IPS DF 4.7 (cell line): ENCODE data around the gene KNL1.
A peak's percentile ranks its signal among the peaks of the same experiment; 100 is the strongest.
"Not testable (repeated sequence)": the region's sequence is repeated elsewhere in the genome, so short reads cannot be mapped to it uniquely, and the experiment has no call there.

Experiments
- DNase-seq: peaks from one replicate; pipeline ENCODE4 v3.0.0-alpha.2; 2013; ENCODE audit warnings: low spot score; ENCODE audit errors: extremely low read depth

KNL1 gene, protein sequence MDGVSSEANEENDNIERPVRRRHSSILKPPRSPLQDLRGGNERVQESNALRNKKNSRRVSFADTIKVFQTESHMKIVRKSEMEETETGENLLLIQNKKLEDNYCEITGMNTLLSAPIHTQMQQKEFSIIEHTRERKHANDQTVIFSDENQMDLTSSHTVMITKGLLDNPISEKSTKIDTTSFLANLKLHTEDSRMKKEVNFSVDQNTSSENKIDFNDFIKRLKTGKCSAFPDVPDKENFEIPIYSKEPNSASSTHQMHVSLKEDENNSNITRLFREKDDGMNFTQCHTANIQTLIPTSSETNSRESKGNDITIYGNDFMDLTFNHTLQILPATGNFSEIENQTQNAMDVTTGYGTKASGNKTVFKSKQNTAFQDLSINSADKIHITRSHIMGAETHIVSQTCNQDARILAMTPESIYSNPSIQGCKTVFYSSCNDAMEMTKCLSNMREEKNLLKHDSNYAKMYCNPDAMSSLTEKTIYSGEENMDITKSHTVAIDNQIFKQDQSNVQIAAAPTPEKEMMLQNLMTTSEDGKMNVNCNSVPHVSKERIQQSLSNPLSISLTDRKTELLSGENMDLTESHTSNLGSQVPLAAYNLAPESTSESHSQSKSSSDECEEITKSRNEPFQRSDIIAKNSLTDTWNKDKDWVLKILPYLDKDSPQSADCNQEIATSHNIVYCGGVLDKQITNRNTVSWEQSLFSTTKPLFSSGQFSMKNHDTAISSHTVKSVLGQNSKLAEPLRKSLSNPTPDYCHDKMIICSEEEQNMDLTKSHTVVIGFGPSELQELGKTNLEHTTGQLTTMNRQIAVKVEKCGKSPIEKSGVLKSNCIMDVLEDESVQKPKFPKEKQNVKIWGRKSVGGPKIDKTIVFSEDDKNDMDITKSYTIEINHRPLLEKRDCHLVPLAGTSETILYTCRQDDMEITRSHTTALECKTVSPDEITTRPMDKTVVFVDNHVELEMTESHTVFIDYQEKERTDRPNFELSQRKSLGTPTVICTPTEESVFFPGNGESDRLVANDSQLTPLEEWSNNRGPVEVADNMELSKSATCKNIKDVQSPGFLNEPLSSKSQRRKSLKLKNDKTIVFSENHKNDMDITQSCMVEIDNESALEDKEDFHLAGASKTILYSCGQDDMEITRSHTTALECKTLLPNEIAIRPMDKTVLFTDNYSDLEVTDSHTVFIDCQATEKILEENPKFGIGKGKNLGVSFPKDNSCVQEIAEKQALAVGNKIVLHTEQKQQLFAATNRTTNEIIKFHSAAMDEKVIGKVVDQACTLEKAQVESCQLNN (N-terminal part only)

GRCh38 chr15:40593588-40594428 lies at the start of gene KNL1:
KNL1 (plus strand) TSS chr15:40594249; CDS start chr15:40602932, 8,683 bp downstream.
- peak; percentile 58 for DNase-seq

DNA sequence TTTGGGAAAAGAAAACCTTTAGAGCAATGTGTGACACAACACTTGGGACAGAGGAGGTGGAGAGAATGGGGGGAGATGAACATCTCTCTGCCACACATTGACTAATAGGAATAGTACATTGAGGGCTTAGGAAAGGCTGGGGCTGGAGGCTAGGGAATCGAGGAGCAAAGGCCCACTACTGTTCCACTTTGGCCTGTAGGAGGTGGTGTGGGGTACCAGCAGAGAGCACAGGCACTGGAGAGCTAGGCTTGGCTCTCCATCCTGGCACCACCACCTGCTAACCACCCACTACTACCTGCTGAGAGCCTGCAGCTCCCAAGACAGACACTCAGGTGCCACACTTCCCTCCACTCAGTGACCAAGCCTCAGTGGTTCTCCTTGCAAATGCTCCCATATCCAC lies 48.6 kb upstream of the KNL1 start:
- DNase-seq = no peak

- no peak for DNase-seq
Measured at GRCh38 chr15:40548610-40549009, 45.4 kb upstream of the KNL1 start.

- no peak for DNase-seq
Measured at GRCh38 chr15:40549894-40550293, 44.2 kb upstream of the KNL1 start.

GRCh38 chr15:40550341-40551037 lies 43.6 kb upstream of the KNL1 start:
- no peak for DNase-seq

DNA sequence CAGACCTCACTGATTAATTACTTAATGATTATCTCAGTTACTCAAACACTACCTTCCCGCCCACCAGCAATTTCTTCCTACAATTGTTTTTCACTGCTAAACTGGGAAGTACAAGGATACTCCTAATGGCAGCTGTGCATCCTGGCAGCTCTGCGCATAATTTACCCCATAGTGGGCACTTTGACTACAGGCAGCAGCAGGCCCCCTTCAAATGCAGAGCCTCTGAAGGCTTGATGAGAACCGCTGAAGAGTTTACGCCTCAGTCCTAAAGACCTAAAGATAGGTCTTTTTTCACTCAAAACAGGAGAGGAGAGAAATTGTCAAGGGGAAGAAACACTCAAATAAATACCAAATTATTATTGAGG lies 39.9 kb upstream of the KNL1 start:
- DNase-seq = no peak

DNA sequence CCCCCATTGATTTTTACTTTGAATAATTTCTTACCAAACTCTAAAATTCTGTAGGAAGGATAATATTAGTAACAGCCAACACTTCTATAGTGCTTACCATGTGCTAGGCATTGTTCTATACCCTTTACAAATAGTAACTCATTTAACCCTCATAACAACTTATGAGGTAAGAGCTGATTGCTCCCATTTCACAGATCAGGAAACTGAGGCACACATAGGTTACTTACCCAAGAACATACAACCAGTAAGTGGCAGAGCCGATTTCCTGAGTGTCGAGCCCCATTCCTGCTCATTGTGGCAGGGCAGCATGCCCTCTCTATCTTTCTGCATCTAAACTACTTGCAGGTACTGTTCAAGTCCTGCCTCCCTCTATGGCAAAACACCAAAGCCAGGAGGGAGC lies 38.2 kb upstream of the KNL1 start:
- DNase-seq = no peak

- DNase-seq = no peak
Measured at GRCh38 chr15:40558952-40559742, 34.9 kb upstream of the KNL1 start.

- DNase-seq = no peak
Measured at GRCh38 chr15:40562691-40563090, 31.4 kb upstream of the KNL1 start.

- DNase-seq = no peak
Measured at GRCh38 chr15:40563426-40563825, 30.6 kb upstream of the KNL1 start.

DNA sequence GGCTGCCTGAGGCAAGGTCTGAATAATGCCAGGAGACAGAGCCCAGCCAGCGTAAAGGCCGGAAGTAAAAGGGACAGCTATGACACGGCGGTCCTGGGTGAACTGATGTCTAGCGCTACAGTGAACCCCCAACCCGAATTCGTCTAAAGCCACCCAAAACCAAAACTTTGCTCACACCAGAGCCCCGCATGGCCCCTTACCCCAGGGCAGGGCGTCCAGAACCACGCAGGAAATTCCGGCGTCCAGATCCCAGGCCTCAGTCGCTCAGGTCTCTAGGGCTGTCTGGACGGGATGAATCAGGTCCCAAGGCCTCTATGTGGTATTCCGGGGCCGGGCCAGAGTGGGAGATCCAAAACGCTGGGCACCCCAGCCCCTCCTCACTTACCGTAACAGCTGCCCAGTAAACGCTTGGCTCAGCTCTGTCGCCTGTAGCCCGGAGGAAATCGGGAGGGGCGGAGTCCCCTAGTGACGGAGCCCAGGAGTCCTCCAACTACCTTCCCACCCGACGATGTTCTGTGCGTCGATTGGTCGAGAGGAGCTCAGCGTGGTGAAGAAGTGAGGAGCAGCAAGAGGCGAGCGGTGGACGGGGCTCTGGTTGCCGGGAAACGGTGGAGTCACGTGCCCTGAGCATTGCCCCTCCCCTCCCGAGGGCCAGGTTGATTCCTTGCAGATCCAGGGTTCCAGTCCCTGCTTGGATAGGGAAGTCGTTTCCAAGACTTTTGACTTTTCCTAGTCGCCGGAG lies 29.3 kb upstream of the KNL1 start, which contains the start of gene CCDC32:
TSS of gene CCDC32 (minus strand) at position 452 of the 742 bp plus-strand sequence. CDS start 2,027 bp downstream, outside the sequence.
- DNase-seq = peak; percentile 95

- no peak for DNase-seq
Measured at GRCh38 chr15:40565333-40566238, 28.5 kb upstream of the KNL1 start.

- no peak for DNase-seq
Measured at GRCh38 chr15:40567111-40567510, 26.9 kb upstream of the KNL1 start.

DNA sequence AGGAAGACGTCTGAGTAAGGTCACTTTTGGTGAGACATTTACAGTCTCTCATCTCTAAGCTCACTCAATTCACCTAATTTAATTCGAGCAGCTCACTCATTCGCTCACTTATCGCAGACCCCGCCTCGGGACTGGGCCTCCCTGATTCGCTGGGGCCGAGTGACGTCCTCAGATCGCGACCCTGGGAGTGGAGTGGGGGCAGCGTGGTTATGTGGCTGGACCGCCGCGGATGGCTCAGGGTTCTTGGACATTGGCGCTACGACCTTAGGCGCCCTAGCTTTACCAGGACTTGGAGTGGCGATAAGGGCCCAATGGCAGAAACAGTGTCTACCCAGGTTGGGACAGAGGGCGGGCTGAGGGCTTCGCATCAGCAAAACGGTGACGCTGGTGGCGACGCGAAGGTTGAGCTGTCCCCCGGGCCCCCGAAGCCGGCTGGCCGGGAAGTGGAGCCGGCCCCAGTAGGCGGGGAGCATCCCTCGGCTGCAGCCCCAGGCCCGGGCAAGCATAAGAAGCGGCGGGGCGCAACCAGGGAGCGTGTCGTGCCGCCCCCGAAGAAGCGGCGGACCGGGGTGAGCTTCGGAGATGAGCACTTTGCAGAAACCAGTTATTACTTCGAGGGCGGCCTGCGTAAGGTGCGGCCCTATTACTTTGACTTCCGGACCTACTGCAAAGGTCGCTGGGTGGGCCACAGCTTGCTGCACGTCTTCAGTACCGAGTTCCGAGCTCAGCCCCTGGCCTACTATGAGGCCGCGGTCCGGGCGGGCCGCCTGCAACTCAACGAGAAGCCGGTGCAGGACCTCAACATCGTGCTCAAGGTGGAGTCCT lies 24.7 kb upstream of the KNL1 start, which contains the start of gene RPUSD2:
TSS of gene RPUSD2 (plus strand) at position 171 of the 825 bp plus-strand sequence. CDS start at position 210, 39 bp downstream.
- DNase-seq = no peak

DNA sequence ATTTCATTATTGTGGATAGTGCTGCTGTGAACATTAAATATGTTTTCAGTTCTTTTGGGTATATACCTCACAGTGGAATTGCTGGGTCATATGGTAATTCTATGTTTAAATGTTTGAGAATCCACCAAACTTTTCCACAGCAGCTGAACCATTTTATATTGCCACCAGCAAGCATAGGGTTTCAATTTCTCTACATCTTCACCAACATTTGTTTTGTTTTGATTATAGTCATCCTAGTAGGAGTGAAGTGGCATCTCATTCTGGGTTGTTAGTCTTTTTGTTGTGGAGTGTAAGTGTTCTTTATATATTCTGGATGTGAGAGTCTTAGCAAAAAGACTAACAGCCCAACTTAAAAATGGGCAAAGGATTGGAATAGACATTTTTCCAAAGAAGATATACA lies 18.9 kb upstream of the KNL1 start:
- no peak for DNase-seq

GRCh38 chr15:40576914-40577313 lies 17.1 kb upstream of the KNL1 start:
- DNase-seq = not testable (repeated sequence)
